Activated CD8-positive, alpha-beta memory T cell treated with anti-CD3 and anti-CD28 coated beads, Interleukin-2, amount 50 U/mL, for 4 hours (primary cell): ENCODE measurements around the gene RPUSD1.

Experiments
- DNase-seq: peaks from one replicate; pipeline ENCODE4 v3.0.0-alpha.2; 2020

RPUSD1 gene

GRCh38 chr16:798666-799065 is 10.5 kb upstream of the RPUSD1 start:
- DNase-seq = no peak

DNA sequence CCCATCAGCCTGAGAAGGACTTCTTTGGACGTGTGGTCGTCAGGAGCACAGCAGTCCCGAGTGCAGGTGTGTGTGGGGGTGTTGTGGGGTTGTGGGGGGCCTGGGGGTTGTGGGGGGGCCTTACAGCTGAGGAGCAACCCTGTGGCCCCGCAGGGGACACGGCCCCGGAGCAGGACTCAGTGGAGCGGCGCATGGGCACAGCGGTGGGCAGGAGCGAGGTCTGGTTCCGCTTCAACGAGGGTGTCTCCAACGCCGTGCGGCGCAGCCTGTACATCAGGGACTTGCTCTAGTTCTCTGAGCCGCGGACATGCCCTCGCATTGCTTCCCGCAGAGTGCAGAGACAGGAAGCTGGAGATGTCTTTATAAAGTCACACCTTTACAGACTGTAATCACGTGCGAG is 9.5 kb upstream of the RPUSD1 start:
- no peak for DNase-seq

GRCh38 chr16:797120-797420 is 8.9 kb upstream of the RPUSD1 start:
- DNase-seq = no peak

- no peak for DNase-seq
Observed at GRCh38 chr16:796296-797119, 8.3 kb upstream of the RPUSD1 start.

- DNase-seq = no peak
Observed at GRCh38 chr16:795580-796229, 7.5 kb upstream of the RPUSD1 start.

GRCh38 chr16:794853-795466 is 6.8 kb upstream of the RPUSD1 start:
- DNase-seq = no peak

GRCh38 chr16:794091-794822 is 6.1 kb upstream of the RPUSD1 start:
- no peak for DNase-seq

GRCh38 chr16:793414-793813 is 5.2 kb upstream of the RPUSD1 start:
- DNase-seq = no peak

DNA sequence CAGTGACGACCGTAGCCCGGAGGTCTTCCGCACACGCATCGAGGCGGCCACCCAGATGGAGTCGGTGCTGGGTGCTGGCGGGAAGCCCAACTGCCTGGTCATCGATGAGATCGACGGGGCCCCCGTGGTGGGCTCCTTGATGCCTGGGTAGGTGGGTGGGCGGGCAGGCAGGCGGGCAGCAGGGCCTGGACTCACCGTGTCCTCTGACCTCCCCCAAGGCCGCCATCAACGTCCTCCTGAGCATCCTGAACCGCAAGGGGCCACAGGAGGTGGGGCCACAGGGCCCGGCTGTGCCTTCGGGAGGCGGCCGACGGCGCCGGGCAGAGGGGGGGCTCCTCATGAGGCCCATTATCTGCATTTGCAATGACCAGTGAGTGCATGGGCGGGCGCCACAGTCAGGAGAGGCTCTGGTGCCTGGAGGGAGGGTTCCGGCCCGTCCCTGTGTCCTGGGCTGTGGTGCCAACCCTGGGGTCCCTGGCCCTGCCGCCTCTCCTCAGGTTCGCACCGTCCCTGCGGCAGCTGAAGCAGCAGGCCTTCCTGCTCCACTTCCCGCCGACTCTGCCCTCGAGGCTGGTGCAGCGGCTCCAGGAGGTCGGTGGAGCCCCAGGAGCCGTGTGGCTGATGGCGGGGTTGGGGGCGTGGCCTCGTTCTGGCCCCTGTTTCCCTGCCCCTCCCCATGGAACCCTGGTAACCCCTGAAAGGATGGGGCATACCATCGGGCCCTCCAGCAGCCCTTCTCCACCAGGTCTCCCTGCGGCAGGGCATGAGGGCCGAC is 4.2 kb upstream of the RPUSD1 start:
- DNase-seq = no peak

- no peak for DNase-seq
Observed at GRCh38 chr16:791131-791530, 3.0 kb upstream of the RPUSD1 start.

DNA sequence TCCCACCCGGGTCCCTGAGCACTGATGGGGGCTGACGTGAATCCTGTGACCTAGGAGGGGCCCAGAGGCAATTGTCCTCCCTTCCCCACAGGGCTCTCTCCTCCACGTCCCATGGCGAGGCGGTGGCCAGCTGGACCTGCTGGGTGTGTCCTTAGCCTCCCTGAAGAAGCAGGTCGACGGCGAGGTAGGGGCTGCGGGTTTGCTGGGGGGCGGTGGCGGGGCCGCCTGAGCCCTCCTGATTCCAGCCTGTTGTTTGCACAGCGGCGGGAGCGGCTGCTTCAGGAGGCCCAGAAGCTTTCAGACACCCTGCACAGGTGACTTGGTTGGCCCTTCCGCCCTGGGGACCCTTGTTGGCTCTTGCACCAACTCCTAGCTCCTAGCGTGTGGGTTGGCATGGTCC is 1.9 kb upstream of the RPUSD1 start:
- no peak for DNase-seq

DNA sequence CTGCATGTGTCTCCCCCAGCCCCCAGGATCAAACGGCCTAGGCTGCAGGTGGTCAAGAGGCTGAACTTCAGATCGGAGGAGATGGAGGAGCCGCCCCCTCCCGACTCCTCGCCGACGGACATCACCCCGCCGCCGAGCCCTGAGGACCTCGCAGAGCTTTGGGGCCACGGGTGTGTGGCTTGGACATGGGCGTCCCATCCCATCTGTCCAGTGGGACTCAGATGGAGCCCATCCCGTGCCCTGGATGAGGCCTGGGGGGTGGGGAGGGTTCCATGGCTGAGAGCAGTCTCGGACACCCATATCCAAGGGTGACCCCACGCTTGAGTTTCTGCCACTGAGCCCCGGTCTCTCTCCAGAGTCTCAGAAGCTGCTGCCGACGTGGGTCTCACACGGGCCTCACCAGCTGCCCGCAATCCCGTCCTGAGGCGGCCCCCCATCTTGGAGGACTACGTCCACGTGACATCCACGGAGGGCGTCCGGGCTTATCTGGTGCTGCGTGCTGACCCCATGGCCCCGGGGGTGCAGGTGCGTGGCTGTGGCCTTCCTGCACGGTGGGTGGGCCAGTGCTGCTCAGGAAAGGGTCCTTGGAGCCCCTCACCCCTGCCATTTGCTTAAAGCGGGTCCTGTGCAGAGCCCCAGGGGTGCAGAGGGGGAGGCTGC is 1.1 kb upstream of the RPUSD1 start:
- no peak for DNase-seq

- DNase-seq = peak; percentile 91
Observed at GRCh38 chr16:788399-789126, 382 bp upstream of the RPUSD1 start, which contains the start of gene CHTF18. CHTF18 (plus strand) TSS chr16:788620; CDS start chr16:788685, 65 bp downstream.

- no peak for DNase-seq
Observed at GRCh38 chr16:787321-787966, 737 bp downstream of the RPUSD1 start.

GRCh38 chr16:785563-786535 is 2.3 kb downstream of the RPUSD1 start:
- peak; percentile 82 for DNase-seq

DNA sequence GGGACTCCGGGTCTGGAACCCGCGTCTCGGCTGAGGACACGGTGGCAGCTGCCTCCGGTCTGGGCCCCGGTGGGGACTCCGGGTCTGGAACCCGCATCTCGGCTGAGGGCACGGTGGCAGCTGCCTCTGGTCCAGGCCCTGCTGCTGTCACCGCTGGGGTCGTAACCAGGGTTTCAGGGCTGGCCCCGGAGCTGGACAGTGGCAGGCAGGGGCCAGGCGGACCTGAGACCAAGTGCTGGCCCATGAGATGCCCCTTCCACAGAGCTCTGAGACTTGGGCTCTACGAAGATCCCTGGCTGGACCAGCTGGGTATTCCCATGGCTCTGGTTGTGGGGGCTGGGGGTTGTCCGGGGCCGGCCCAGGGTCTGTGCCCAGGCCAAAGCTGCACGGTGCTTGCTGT is 3.8 kb downstream of the RPUSD1 start:
- DNase-seq = no peak

GRCh38 chr16:783404-784161 is 4.6 kb downstream of the RPUSD1 start:
- no peak for DNase-seq

DNA sequence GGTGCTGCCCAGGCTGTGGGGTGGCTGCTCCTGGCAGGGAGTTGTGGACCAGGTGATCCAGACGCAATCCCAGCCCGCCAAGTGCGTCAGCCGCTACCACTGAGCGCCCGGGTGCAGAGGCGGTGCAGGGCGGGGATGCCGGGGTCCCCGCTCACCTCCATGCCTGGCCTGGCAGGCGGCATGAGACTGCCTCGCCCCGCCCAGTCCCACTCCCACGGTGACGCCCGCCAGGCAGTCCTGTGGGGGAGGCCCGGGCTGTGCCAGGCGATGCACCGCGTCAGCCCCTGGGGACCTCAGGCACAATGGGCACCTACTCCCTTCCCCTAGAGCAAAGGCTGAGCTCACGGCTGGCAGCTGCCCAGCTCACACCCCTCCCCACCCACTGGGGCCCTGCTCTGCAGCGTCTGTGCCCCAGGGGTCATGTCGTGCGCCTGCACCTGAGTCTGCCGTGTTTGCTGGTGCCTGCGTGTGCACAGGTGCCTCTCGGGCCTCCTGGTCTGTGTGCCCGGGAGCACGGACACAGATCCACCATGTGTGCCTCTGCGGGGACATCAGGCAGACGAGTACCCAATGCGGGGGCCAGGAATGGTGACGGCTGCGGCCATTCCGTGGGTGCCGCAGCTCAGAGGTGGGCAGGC is 5.3 kb downstream of the RPUSD1 start:
- no peak for DNase-seq
